H1 (cell line): ENCODE data around the gene ALPG. TPM values are rescaled to one million over a fixed set of nuclear protein-coding genes. Genes with fewer than 3 reads are reported as not detected.
"Not testable (repeated sequence)": the region's sequence is repeated elsewhere in the genome, so short reads cannot be mapped to it uniquely, and the experiment has no call there.

Experiments used
- CTCF ChIA-PET: fragments of 300-600 bp; sonication (Branson Sonifier 250); formaldehyde crosslinking; loops from one replicate; lab custom pipeline; 2021; ENCODE audit not compliant: partially characterized antibody; lab: Charles Lee
- POLR2A ChIA-PET: fragments of 300-600 bp; sonication (Branson Sonifier 250); formaldehyde crosslinking; loops from one replicate; lab custom pipeline; 2021; ENCODE audit warnings: inconsistent platforms; ENCODE audit not compliant: partially characterized antibody; lab: Charles Lee
- DNase-seq, 2 experiments: peaks; one replicate each; pipeline versions ENCODE4 v3.0.0 to v3.0.0-alpha.2; 2010 to 2022; ENCODE audit warnings: low spot score in 2 of 2, low read depth in 1 of 2, mixed read lengths in 1 of 2
- FAIRE-seq: peaks from 2 replicates; lab custom pipeline; 2011; peaks lifted over from hg19 to GRCh38; lab: Jason Lieb, UNC
- H2AFZ ChIP-seq: 2 replicates; pipeline ENCODE4 v1.8.1; 2012; ENCODE audit warnings: low read length, inconsistent platforms
- H2AK5ac ChIP-seq: 2 replicates; pipeline ENCODE4 v1.6.1; 2013; ENCODE audit warnings: low read depth, low read length
- H2BK120ac ChIP-seq: replicated peaks from 2 replicates; pipeline ENCODE3; 2013; ENCODE audit warnings: low read depth, low read length, inconsistent platforms
- H2BK12ac ChIP-seq: 2 replicates; pipeline ENCODE4 v1.6.1; 2013; ENCODE audit warnings: low read depth, low read length
- H2BK15ac ChIP-seq: 2 replicates; pipeline ENCODE4 v1.6.1; 2013; ENCODE audit warnings: low read length
- H2BK20ac ChIP-seq: 2 replicates; pipeline ENCODE4 v1.6.1; 2013; ENCODE audit warnings: low read length
- H2BK5ac ChIP-seq: 2 replicates; pipeline ENCODE4 v1.6.1; 2013; ENCODE audit warnings: low read depth, low read length
- H3K14ac ChIP-seq: 2 replicates; pipeline ENCODE4 v1.6.1; 2013; ENCODE audit warnings: inconsistent platforms; ENCODE audit not compliant: insufficient read length
- H3K18ac ChIP-seq: 2 replicates; pipeline ENCODE4 v1.6.1; 2013; ENCODE audit warnings: low read length; ENCODE audit errors: extremely low read depth
- H3K23ac ChIP-seq: 2 replicates; pipeline ENCODE4 v1.6.1; 2013; ENCODE audit warnings: inconsistent platforms; ENCODE audit not compliant: insufficient read length
- H3K23me2 ChIP-seq: 2 replicates; pipeline ENCODE4 v1.6.1; 2013; ENCODE audit warnings: low read depth, low read length
- H3K27ac ChIP-seq: 2 replicates; pipeline ENCODE4 v1.6.1; 2011; ENCODE audit warnings: low read depth, low read length, inconsistent platforms
- H3K27me3 ChIP-seq, 4 experiments: replicated peaks in 1 of 4; 1 replicate in 1 of 4; 2 replicates in 3 of 4; pipeline versions ENCODE4 v1.6.1 to v1.8.1; 2011 to 2013; ENCODE audit warnings: low read length in 3 of 4, mild to moderate bottlenecking in 3 of 4, inconsistent platforms in 2 of 4, mixed read lengths in 2 of 4, moderate library complexity in 1 of 4; ENCODE audit not compliant: control insufficient read depth in 3 of 4, insufficient read depth in 3 of 4; ENCODE audit errors: extremely low read depth in 1 of 4
- H3K36me3 ChIP-seq, 4 experiments: 2 replicates each; pipeline versions ENCODE4 v1.6.1 to v1.8.1; 2011 to 2013; ENCODE audit warnings: mild to moderate bottlenecking in 4 of 4, low read length in 3 of 4, moderate library complexity in 2 of 4, control low read depth in 1 of 4, inconsistent platforms in 1 of 4; ENCODE audit not compliant: insufficient read depth in 4 of 4, control insufficient read depth in 2 of 4
- H3K4ac ChIP-seq: replicated peaks from 2 replicates; pipeline ENCODE3; 2013; ENCODE audit warnings: low read length, low read depth, mixed read lengths, inconsistent platforms; ENCODE audit not compliant: insufficient read length
- H3K4me1 ChIP-seq, 4 experiments: replicated peaks in 1 of 4; 1 replicate in 1 of 4; 2 replicates in 3 of 4; pipeline versions ENCODE4 v1.6.1 to v1.8.1; 2011 to 2013; ENCODE audit warnings: low read length in 3 of 4, inconsistent platforms in 2 of 4, mixed read lengths in 1 of 4; ENCODE audit not compliant: insufficient read depth in 4 of 4, control insufficient read depth in 3 of 4
- H3K4me2 ChIP-seq, 2 experiments: 2 replicates each; pipeline versions ENCODE4 v1.6.1 to v1.8.1; 2011 to 2013; ENCODE audit warnings: low read depth in 2 of 2, low read length in 2 of 2, control low read depth in 1 of 2, inconsistent platforms in 1 of 2, mild to moderate bottlenecking in 1 of 2; ENCODE audit not compliant: insufficient read depth in 1 of 2
- H3K4me3 ChIP-seq, 4 experiments: fragments of 200-600, 300-600 bp in 1 of 4; sonication (generic), shearing (Covaris generic), sonication (Bioruptor Twin) in 1 of 4; 2 replicates each; pipeline versions ENCODE4 v1.5.1 to v1.8.1; 2011 to 2016; ENCODE audit warnings: low read length in 4 of 4, low read depth in 3 of 4, control low read depth in 2 of 4, inconsistent platforms in 2 of 4, mild to moderate bottlenecking in 2 of 4, mixed read lengths in 1 of 4, moderate library complexity in 1 of 4; ENCODE audit not compliant: insufficient read depth in 2 of 4; ENCODE audit errors: extremely low read depth in 1 of 4
- H3K56ac ChIP-seq: replicated peaks from 2 replicates; pipeline ENCODE3; 2013; ENCODE audit warnings: low read depth, mild to moderate bottlenecking, mixed read lengths, low read length, inconsistent platforms; ENCODE audit not compliant: insufficient read length
- H3K79me1 ChIP-seq: 2 replicates; pipeline ENCODE4 v1.6.1; 2013; ENCODE audit warnings: low read depth, low read length, control low read depth
- H3K79me2 ChIP-seq, 2 experiments: 2 replicates each; pipeline versions ENCODE4 v1.6.1 to v1.8.1; 2012 to 2013; ENCODE audit warnings: low read length in 2 of 2, mild to moderate bottlenecking in 2 of 2, inconsistent platforms in 1 of 2; ENCODE audit not compliant: insufficient read depth in 2 of 2, control insufficient read depth in 1 of 2
- H3K9ac ChIP-seq, 4 experiments: replicated peaks in 1 of 4; 1 replicate in 1 of 4; 2 replicates in 3 of 4; pipeline versions ENCODE4 v1.6.1 to v1.8.1; 2011 to 2013; ENCODE audit warnings: low read depth in 3 of 4, low read length in 3 of 4, control low read depth in 2 of 4, mild to moderate bottlenecking in 2 of 4, moderate library complexity in 2 of 4, inconsistent platforms in 1 of 4; ENCODE audit errors: extremely low read depth in 1 of 4
- H3K9me3 ChIP-seq, 2 experiments: 2 replicates each; pipeline versions ENCODE4 v1.6.1 to v1.8.1; 2012 to 2013; ENCODE audit warnings: mild to moderate bottlenecking in 2 of 2, moderate library complexity in 2 of 2, control low read depth in 1 of 2, inconsistent platforms in 1 of 2, low read depth in 1 of 2, low read length in 1 of 2, mixed read lengths in 1 of 2; ENCODE audit not compliant: insufficient read depth in 2 of 2
- H4K20me1 ChIP-seq, 2 experiments: replicated peaks in 1 of 2; 2 replicates each; pipeline versions ENCODE3 to v1.8.1; 2011 to 2013; ENCODE audit warnings: inconsistent platforms in 2 of 2, low read length in 2 of 2, mild to moderate bottlenecking in 1 of 2; ENCODE audit not compliant: insufficient read depth in 2 of 2, control insufficient read depth in 1 of 2
- H4K5ac ChIP-seq: 2 replicates; pipeline ENCODE4 v1.6.1; 2013; ENCODE audit warnings: low read length, low read depth, mixed read lengths, inconsistent platforms; ENCODE audit not compliant: insufficient read length
- H4K8ac ChIP-seq: 2 replicates; pipeline ENCODE4 v1.8.0; 2013; ENCODE audit warnings: mild to moderate bottlenecking, moderate library complexity, low read length, inconsistent platforms; ENCODE audit not compliant: insufficient read depth; ENCODE audit errors: extremely low read depth
- H4K91ac ChIP-seq: replicated peaks from 2 replicates; pipeline ENCODE3; 2013; ENCODE audit warnings: low read length, mixed read lengths, inconsistent platforms; ENCODE audit not compliant: insufficient read length
- WGBS, 2 experiments: shearing (Covaris generic) in 1 of 2; methylation state at CpG; one replicate each; pipeline versions ENCODE4 v1.1.6 to v1.1.7; 2013 to 2015; ENCODE audit warnings: low lambda C conversion rate in 2 of 2, mixed read lengths in 2 of 2, inconsistent platforms in 1 of 2, low coverage in 1 of 2, missing lambda C conversion rate in 1 of 2; ENCODE audit not compliant: insufficient replicate concordance in 2 of 2, insufficient coverage in 1 of 2, insufficient read length in 1 of 2; ENCODE audit errors: extremely low coverage in 1 of 2, missing lambda C conversion rate in 1 of 2; 5-methylcytosine and 5-hydroxymethylcytosine counted together
- polyA plus RNA-seq, 7 experiments: library from polyadenylated mRNA; depleted of rRNA in 3 of 7; stranded (reverse) in 5 of 7; unstranded in 2 of 7; fragments of >200 nt in 5 of 7; fragments of 200-250 nt in 2 of 7; gene quantifications; 1 replicate in 5 of 7; 2 replicates in 1 of 7; 4 replicates in 1 of 7; pipeline versions ENCODE4 v1.2.1 to v1.2.3, GENCODE V29; 2011 to 2013; ENCODE audit warnings: missing spikeins in 2 of 7, mixed read lengths in 2 of 7
- total RNA-seq: library from RNA; stranded (reverse); fragmentation: NEBNext Ultra II Directional; extraction: Animal tissue kit (Norgen Biotek cat#: 25700); gene quantifications from 2 replicates; pipeline ENCODE4 v1.2.1, GENCODE V29; 2021

The ALPG gene
- total and polyA plus RNA-seq, 2 of the 8 experiments (the other 6 are each of a cell fraction or from before 2014, with no cell fraction given): 0.56 to 2.1 TPM

DNA sequence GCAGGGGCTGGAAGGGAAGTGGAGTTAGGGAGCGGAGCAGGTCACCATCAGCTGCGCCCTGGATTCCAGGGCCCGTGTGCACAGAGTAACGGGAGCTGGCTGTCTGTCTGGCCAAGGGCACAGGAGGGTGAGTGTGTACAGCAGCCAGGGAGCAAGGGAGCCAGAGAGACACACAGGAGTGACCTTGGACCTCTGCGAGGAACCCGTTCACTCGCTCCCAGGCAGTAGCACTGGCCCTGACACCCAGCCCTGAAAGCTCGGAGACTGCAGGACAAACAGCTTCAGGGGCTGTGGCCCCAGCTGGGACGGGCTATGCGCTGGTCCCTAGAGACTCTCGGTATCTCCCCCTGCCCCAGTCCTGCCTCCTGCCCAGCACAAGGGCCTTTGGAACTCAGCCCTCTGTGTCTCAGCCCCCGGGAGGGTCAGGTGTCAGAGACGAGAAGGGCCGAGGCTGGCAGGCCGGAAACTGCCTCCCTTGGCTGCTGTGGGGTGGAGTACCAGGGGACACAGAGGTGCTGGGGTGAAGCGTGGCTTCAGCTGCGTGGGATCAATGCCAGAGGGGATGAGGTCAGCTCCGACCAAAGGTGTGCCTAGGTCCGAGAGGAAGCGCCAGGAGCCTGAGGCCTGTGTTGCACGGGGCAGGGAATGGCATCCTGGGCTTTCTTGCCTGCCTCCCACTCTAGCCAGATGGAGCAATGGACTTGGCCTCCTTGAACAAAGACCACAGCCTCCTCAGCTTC is 37.2 kb downstream of the ALPG start:
- H3K9me3 ChIP-seq, H4K5ac ChIP-seq, DNase-seq, FAIRE-seq, H3K4me3 ChIP-seq, H3K4me2 ChIP-seq, H3K23ac ChIP-seq, H2AK5ac ChIP-seq, H3K14ac ChIP-seq, H3K36me3 ChIP-seq, H3K79me2 ChIP-seq, H3K27ac ChIP-seq, H3K79me1 ChIP-seq, H4K20me1 ChIP-seq, H3K9ac ChIP-seq, H3K23me2 ChIP-seq, H3K27me3 ChIP-seq: not testable (repeated sequence)
- H2BK120ac ChIP-seq: peak overlapping the region; percentile 28
- ChIA-PET CTCF (interaction anchor here (0.5 to 2.2 kb wide), 20 partner anchors 14 to 533 kb away, joined by 3 to 46 read pairs (median 4); partner anchors contain the start of gene PRSS56), POLR2A (interaction anchor here (0.8 to 1.4 kb wide), 2 partner anchors 80 to 190 kb away, joined by 3 to 5 read pairs; no protein-coding TSS in a partner anchor)
- H2AFZ ChIP-seq: peak overlapping the region; percentile 4; the same call in 1 of the 2 replicates
- 80% methylated on average over 12 of the region's 21 CpGs; no CpG with 5 or more reads in 1 of the 2 experiments for WGBS, 2 experiments
- 0 out of 2 replicates have a peak overlapping the region, but pooled peaks have one; percentile 61 for H2BK15ac ChIP-seq
- H2BK20ac ChIP-seq: peak overlapping the region; percentile 80; the same call in 1 of the 2 replicates
- H2BK12ac ChIP-seq: peak overlapping the region; percentile 96
- peak overlapping the region; percentile 65 for H3K4ac ChIP-seq
- H4K8ac ChIP-seq: peak overlapping the region; percentile 22; the same call in 1 of the 2 replicates
- H4K91ac ChIP-seq: peak overlapping the region; percentile 98
- H2BK5ac ChIP-seq: peak overlapping the region; percentile 94; the same call in 1 of the 2 replicates
- H3K56ac ChIP-seq: peak overlapping the region; percentile 25
- peaks cover 0 to 12% (median 5%) of the 10 kb centered on the region in 4 experiments; a peak in 5 of 7 replicates for H3K4me1 ChIP-seq
- peak overlapping the region; percentile 71 for H3K18ac ChIP-seq
